GM21529 (cell line): Measurements from ENCODE around the gene TIMP2.
"Not testable (repeated sequence)": the region's sequence is repeated elsewhere in the genome, so short reads cannot be mapped to it uniquely, and the experiment has no call there.

Source experiments
- ATAC-seq: cut with Tn5 transposase; IDR thresholded peaks from one replicate; pipeline ENCODE4 v1.9.1; 2021; ENCODE audit not compliant: unreplicated experiment

The TIMP2 gene

DNA sequence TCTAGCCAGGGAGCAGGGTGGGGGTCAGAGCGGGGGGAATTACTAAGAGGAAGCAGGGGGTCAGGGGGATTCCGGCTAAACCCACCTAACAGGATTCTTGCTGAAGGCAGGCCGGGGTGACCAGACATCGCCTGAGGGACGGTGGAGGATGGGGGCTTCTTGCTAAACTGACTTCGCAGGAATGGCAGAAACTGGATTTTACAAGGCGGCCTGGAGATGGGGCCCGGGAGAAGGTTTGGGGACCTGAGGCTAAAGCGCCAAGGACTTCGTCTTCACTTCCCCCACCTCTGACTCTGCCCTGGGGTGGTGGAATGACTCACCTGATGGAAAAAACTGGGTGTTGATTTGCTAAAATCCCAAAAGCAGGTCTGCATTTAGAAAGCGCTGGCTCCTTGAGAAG is 31.1 kb upstream of the TIMP2 start:
- no peak for ATAC-seq

DNA sequence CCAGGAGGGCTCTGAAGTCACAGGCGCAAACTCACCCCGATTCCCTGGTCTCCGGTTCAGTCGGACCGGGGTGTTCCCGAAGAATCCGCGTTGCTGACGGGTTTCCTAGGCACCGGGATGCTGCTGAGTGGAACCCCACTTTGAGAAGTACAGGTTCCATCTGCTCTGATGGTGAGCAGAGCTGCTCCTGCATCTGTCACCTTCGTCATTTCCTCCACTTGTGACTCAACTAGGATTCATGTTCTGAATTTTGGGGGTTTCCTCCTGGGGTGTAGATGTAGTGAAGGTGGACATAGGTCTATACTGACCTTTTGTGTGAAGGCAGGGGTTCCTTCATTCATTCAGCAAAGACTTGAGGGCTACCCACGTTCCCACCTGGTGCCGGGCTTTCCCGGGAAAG is 29.5 kb upstream of the TIMP2 start:
- ATAC-seq, result no peak

DNA sequence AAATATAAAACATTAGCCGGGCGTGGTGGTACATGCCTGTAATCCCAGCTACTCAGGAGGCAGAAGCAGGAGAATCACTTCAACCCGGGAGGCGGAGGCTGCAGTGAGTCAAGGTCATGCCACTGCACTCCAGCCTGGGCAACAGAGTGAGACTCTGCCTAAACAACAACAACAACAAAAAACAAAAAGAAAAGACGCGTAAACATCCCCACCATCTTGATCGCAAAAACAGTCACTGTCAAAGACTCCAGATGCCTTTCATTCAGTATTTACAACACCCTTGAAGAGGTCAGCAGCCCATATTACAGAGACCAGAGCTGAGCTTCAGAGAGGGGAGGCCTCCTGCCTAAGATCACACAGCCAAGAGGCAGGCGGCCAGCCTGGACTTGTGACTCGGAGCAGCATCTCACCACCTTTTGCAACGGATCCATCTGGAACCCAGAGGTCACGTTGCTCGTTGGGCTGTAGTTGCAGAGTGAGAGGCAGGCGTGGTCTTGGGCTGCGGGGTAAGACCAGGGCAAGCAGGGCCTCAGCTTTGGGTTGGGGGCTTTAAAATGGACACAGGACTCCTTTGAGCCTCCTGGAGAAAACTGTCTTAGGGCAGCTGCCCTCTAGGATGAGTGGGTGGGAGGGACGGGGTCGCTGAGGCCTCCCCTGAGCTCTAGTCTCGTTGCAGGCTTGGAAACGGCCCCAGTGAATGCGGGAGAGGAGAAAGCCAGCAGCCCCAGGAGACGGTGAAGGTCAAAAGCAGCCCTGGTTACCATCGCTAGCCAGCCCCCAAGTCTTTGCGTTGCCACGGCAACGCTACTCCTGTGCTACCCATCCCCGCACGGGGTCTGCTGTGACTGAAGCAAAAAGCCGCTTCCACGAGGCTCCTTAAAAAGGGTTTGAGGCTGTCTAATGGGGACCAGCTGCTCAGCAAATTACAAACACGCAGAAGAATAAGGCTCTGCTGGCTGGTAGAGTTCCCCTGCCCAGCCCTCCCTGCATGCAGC is 28.5 kb upstream of the TIMP2 start:
- ATAC-seq, result no peak

DNA sequence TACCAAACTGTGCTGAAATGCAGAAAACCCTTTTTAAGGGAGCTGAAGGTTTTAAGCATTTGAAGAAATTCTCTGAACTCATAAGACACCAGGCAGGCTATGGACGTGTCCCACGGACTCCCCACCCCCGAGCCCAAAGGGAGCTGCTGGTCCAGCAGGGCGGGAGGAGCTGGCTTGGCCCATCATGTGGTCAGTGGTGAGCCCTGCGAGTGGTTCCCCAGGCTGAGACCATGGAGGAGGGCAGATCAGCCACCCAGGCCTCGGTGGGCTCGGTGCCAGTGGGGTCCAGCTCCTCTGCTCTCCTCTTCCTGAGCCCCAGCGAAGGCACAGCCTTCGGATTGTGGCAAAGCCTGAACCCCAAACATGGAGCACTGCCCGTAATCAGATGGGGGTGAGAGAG is 27.5 kb upstream of the TIMP2 start:
- no peak for ATAC-seq

DNA sequence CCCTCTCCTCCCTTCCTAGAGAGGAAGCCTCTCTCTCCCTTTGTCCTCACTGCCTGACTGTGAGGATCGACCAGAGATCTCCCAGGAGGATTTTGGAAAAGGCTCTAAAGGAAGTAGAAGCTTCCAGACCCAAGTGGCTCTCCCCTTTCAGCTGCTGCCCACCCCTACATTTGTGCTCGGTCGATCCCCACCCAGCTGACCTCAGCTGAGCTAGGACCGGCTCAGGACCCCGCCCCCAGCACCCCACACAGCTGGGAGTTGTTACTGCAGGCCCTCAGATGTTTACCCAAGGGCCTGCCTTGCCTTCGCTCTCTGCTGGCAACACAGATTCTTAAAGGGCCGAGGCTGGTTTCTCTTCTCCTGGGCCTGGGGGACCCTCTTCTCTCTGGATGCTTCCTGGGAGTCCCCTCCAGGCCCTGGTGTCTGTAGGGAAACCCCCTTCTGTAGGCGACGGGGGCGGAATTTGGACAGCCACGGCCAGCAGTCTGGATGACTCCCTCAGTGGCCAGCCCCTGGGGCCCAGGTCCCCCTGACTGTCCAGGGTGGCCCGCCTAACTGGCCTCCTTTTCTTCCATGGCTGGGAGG is 26.9 kb upstream of the TIMP2 start:
- no peak for ATAC-seq

DNA sequence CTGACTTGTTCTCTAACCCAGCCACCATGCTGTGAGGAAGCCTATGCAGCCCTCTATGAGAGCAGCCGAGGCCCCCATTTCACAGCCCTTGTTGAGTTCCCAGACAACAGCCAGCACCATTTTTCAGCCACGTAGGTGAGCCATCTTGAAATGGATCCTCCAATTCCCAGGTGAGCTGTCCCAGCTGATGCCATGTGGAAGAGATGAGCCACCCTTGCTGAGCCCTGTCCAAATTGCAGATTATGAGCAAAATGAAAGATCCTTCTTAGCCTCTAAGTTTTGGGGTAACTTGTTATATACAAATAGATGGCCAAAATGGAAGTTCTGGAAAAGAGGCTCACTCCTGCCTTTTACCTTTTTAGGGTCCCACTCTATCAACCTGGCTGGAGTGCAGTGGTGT is 25.7 kb upstream of the TIMP2 start:
- ATAC-seq, result no peak

DNA sequence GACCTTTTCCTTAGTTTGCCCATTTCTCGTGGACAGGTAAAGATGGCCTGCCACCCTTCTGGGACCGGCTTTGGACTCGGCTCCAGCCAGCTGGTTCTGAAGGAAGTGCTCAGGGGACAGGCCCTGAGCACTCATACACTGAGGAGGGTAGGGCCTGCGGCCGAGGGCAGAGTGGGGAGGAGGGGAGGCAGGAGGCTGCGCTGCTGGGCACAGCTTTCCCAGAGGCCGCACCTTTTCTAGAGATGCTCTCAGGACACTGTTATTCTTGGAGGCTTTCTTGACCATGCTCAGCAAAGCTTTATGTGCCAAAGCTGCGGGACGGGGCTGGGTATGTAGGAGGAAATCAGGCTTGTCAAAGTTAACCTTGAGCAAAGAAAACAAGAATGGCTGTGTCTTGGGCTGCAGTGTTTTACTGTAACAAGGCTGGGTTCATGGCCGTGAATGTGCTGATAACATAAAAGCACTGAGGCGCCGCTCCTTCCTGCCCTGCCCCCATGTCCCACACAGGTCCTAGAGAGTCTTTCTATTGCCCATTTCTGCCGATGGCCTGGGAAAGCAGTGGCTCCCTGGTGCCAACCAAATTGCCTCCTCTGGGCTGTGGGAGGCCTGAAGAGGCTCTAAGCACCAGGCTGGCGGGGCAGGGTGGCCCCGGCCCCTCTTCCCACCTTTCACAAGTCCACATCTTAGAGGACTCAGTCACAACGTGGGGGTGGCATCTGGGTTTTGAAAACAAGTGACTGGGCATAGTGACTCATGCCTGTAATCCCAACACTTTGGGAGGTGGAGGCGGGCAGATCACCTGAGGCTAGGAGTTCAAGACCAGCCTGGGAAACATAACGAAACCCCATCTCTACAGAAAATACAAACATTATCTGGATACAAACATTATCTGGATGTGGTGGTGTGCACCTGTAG is 22.3 kb upstream of the TIMP2 start:
- no peak for ATAC-seq

DNA sequence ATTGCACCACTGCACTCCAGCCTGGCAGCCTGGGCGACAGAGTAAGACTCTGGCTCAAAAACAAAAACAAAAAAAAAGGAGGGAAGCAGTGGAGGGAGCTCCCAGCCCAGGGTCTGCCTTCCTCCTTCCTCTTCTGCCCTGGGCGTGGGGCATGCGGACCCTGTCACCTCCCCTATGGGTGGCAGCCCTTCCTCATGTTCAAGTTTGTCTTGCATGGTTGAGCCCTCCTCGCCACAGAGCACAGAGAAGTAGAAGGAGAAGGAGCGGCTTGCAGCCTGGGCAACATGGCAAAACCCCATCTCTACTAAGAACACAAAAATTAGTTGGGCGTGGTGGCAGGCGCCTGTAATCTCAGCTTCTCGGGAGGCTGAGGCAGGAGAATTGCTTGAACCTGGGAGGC is 21.4 kb upstream of the TIMP2 start:
- no peak for ATAC-seq

DNA sequence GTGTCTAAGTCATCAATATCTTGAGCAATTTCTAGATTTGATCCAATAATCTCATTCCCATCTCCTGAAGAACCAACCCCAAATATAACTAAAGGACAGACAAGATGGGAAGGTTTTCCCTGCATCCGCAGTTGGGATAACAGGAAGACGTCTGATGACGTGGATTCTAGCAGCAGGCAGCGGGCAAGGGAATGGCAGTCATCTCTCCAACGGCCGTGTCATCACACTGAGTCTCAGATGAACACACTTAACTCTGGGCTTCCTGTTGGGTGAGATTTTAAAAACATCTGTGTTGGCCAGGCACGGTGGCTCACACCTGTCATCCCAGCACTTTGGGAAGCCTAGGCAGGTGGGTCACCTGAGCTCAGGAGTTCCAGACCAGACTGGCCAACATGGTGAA is 20.9 kb upstream of the TIMP2 start:
- no peak for ATAC-seq

DNA sequence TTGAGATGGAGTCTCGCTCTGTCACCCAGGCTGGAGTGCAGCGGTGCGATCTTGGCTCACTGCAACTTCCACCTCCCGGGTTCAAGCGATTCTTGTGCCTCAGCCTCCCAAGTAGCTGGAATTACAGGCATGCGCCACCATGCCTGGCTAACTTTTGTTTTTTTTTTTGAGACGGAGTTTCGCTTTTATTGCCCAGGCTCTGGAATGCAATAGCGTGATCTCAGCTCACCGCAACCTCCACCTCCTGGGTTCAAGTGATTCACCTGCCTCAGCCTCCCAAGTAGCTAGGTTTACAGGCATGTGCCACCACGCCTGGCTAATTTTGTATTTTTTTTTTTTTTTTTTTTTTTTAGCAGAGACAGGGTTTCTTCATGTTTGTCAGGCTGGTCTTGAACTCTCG is 20.3 kb upstream of the TIMP2 start:
- not testable (repeated sequence) for ATAC-seq

DNA sequence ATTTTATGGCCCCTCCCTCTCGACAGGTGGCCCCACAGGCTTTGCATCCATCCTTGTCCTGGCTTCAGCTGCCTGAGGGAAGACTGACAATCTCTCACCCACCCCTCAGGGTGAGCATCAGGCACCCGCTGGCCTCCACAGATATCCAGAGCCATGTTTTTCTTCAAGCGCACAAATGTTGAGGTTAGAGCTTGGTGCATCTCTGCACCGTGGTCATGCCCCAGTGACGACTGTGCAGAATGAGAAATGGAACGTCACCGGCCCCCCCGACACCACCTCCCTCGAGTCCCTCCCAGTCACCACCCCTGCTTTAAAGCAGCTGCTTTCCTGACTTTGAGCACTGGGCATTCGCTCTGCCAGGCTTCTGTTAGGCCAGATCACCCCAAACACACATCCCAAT is 19.8 kb upstream of the TIMP2 start:
- ATAC-seq, result no peak

DNA sequence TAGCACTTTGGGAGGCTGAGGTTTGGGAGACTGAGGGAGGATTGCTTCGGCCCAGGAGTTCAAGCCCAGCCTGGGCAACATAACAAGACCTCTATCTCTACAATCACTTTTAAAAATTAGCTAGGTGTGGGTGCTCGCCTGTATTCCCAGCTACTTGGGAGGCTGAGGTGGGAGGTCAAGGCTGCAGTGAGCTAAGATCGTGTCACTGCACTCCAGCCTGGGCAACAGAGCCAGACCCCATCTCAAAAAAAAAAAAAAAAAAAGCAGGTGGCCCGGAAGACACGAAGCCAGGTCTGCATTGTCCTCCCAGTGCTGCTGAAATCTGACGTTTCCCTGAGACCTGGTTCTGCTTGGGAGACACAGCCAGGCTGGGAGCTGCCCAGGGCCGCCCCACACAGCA is 18.8 kb upstream of the TIMP2 start:
- no peak for ATAC-seq

DNA sequence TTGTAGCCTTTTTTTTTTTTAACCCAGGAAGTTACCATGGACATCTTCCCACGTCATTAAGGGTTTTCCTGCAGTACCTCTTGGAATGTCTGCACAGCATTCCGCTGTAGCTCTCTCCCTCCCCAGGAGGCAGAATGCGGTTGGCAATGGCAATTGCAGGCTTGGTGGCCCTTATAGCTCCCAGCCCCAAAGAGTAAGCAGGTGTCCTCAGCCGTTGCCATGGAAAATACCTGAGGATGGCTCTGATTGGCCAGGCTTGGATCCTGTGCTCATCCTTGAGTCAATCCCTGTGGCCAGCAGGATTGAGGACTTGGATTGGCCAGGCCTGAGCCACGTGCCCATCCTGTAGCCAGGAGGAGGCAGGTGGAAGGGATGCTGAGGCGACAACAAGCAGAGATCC is 15.5 kb upstream of the TIMP2 start:
- no peak for ATAC-seq

DNA sequence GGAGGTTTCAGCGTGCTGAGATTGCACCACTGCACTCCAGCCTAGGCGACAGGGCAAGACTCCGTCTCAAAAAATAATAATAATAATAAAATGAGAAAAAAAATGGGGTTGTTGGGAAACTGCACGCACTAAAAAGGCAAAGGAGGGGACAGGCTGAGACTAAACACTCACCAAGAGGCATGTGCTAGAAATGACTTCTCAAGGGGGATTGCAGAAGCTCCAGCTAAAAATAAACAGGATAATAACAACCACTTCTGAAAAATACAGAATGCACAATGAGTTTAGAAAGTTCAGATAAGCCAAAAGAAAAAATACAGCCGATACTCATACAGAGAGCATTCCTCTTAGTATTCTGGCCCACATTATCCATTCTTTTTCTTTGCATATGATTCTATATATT is 15.1 kb upstream of the TIMP2 start:
- no peak for ATAC-seq

DNA sequence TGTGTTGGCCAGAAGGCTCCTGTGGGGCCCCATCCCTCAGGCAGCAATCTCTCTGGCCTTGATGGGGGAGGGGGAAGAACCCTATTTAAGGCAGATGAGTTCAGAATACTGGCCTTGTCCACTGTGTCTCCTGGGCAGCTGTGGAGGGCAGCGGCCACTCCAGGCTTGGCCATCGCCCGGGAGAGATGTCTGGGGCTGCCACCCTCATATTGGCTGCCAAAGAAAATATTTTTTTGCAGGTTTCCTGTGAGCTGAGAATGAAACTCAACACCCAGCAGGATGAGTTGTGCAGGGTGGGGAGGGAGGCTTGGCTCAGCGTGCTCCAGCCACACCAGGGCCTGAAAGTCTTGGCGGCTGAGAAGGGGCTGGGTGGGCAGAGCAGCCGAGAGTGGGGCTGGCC is 14.4 kb upstream of the TIMP2 start:
- ATAC-seq, result no peak

DNA sequence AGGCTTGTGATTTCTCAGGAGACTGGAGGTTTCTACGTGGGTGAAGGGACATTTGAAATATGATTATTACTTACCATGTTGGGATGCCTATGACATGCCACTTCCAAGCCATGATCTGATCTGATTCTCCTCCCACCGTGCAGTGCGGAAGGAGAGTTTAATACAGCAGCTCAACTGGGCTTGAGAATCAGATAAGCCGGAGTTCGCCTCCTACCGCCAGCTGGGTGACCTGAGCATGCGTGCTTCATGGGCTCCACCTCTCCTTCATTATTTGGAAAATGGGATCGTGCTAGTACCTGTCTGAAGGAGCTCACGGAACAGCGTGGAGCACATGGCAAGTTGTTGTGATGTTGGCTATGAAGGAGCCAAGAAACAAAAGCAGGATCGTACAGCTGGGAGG is 12.4 kb upstream of the TIMP2 start:
- ATAC-seq, result no peak

DNA sequence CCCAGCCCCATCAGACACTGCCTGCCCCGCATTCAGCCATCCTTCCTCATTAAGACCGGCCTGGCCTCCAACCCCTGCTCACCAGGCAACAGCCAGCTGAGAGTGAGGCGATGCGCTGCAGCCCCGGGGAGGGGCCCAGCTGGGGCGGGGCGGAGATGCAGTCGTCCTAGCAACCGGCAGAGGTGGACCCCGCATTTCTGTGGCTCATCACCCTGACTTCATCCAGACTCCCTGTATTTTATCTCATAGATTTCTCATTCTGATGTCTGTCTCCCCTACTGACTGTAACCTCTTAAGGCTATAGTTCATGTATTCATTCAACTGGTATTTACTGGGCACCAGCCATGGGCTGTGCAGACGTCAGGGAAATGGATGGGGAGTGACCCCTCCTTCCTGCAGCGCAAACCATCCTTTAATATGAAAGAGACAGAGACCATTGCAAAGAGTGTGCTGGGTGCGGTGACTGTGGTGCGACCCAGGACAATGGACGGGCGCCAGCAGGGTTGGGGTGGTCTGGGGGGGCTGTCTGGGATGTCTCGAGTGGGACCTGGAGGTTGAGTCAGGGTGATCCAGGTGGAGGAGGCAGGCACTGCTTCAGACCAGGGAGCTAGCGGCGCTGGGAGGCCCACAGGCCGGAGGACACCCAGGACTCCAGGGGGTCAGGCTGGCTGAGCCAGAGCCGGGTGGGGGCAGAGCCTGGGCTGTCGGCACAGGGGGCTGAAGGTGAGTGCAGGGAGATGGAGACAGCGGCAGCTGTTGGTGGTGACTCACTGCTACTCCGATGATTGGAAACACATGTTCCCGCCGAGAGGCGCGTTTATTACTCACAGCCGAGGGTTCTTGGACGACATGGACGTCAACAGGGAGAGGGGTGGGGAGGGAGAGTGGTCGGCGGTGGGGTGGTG is 10.5 kb upstream of the TIMP2 start:
- no peak for ATAC-seq

DNA sequence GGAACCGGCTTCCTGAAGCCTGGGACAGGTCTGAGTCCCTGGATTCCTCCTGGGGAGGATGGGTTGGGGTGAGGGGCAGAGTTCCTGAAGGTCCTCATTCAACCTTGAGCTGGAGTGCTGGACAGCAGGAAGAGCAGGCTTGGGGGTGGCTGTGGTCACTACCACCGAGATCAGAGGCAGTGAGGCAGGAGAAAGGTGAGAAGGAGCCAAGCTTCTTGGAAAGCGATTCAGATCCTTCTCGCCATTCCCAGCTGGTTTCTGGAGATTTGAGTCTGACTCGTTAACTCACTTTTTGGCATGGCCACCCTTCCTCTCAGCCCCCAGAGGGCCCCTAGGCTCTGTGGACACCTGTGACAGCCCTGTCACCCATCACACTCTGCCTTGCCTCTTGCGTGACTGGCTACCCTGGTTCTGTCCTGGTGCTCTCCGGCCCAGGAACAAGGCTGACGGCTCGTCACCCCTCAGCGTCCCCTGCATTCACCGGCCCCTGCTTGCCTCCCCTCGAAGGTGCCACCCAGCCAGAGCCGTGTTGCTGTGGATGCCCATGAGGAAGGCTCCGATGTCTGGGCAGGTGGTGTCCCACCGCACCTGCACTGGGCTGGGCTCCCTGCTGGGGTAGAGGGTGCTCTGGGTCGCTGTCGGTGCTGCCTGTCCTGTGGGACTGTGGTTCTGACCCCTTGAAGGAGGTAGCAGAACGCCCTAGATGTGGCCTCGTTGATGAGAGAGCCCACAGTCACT is 9.7 kb upstream of the TIMP2 start:
- ATAC-seq, result no peak

DNA sequence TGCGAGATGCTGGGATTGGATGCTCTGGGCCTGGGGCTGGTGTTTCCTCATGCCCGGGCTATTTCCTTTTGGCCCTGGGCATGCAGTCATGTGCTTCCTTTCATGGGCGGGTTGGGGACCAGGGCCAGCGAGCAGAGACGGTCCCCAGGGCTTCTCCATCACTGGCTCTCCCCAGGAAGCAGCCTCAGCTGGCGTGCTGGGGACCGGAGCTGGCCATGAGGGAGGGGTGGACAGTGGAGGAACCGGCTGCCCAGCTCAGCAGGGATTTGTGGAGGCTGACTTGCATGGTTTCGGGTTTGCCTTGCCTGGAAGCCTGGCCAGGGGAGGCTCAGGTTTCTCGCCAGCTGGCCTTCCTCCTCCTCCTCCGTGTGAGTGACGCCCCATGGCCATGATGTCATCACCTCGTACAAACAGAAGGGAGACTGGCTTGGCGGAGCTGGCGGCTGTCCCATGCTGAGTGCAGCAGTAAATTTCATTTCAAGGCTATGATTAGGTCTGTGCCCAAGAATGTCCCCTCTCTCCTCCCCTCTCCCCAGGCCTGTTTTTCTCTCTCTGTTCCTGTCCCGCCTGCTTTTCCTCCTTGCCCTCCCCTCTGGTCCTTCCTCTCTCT is 8.9 kb upstream of the TIMP2 start:
- ATAC-seq, result no peak
